K562 (cell line): ENCODE data around the gene TGFA. TPM values are rescaled to one million over a fixed set of nuclear protein-coding genes. Genes with fewer than 3 reads are reported as not detected.

ENCODE experiments used
- BACH1 ChIP-seq: fragments of 200-800 bp; sonication (Bioruptor generic); IDR thresholded peaks from 2 replicates; pipeline ENCODE4 v1.6.1; 2016; ENCODE audit warnings: missing genetic modification characterization, missing compliant biosample characterization
- CBX2 ChIP-seq: fragments of 200-600 bp; sonication (generic); IDR thresholded peaks from one replicate; pipeline ENCODE4 v1.6.1; 2012; ENCODE audit warnings: mild to moderate bottlenecking, low read length, inconsistent platforms; ENCODE audit not compliant: insufficient read depth, poor library complexity, severe bottlenecking
- CC2D1A ChIP-seq: fragments of 450-650 bp; IDR thresholded peaks from 2 replicates; pipeline ENCODE4 v1.6.1; 2017; ENCODE audit warnings: mild to moderate bottlenecking
- CXXC5 ChIP-seq: fragments of 250-450 bp; sonication (Bioruptor Pico); IDR thresholded peaks from 2 replicates; pipeline ENCODE4 v1.8.0; 2022; ENCODE audit warnings: inconsistent platforms, mild to moderate bottlenecking, moderate library complexity
- EZH2 ChIP-seq: IDR thresholded peaks from 2 replicates; pipeline ENCODE4 v1.6.1; 2012; ENCODE audit warnings: low read depth, mild to moderate bottlenecking, inconsistent platforms, low read length, borderline replicate concordance
- GTF2E2 ChIP-seq: fragments of 200-800 bp; sonication (Bioruptor generic); IDR thresholded peaks from 2 replicates; pipeline ENCODE4 v1.6.1; 2016; ENCODE audit warnings: missing genetic modification characterization, missing compliant biosample characterization
- HNRNPK ChIP-seq: fragments of 200-400 bp; formaldehyde crosslinking; IDR thresholded peaks from one replicate; pipeline ENCODE4 v1.6.1; 2018; ENCODE audit warnings: mild to moderate bottlenecking, low read depth, low read length; ENCODE audit not compliant: poor library complexity, severe bottlenecking
- L3MBTL2 ChIP-seq: fragments of 450-650 bp; IDR thresholded peaks from 2 replicates; pipeline ENCODE4 v1.6.1; 2016; ENCODE audit warnings: mild to moderate bottlenecking, moderate library complexity
- MCM3 ChIP-seq: fragments of 450-650 bp; IDR thresholded peaks from 2 replicates; pipeline ENCODE4 v1.6.1; 2016
- PURB ChIP-seq: sonication (generic); formaldehyde crosslinking; IDR thresholded peaks from 2 replicates; pipeline ENCODE4 v1.9.0; 2021; ENCODE audit warnings: low read depth, mild to moderate bottlenecking, missing genetic modification reagents
- U2AF2 ChIP-seq: fragments of 200-400 bp; formaldehyde crosslinking; optimal IDR thresholded peaks from 2 replicates; pipeline ENCODE3; 2017; ENCODE audit warnings: low read depth, mild to moderate bottlenecking, low read length
- YY1 ChIP-seq, 3 experiments: IDR thresholded peaks; 2 replicates each; pipeline ENCODE4 v1.6.1; 2011; ENCODE audit warnings: low read length in 2 of 3, mild to moderate bottlenecking in 2 of 3, moderate library complexity in 2 of 3, borderline replicate concordance in 1 of 3, control low read depth in 1 of 3, low read depth in 1 of 3; ENCODE audit not compliant: insufficient read depth in 3 of 3, insufficient replicate concordance in 2 of 3, control insufficient read depth in 1 of 3, insufficient read length in 1 of 3; ENCODE audit errors: extremely low read depth in 1 of 3
- ZKSCAN1 ChIP-seq: fragments of 150-350 bp; IDR thresholded peaks from 2 replicates; pipeline ENCODE4 v1.6.1; 2016; ENCODE audit warnings: low read depth, low read length
- ZNF175 ChIP-seq: fragments of 200-800 bp; sonication (Bioruptor generic); IDR thresholded peaks from 2 replicates; pipeline ENCODE4 v1.6.1; 2016; ENCODE audit warnings: low read depth, mild to moderate bottlenecking, missing genetic modification characterization, missing compliant biosample characterization
- ZNF316 ChIP-seq: fragments of 450-650 bp; IDR thresholded peaks from 2 replicates; pipeline ENCODE4 v1.6.1; 2016
- polyA plus RNA-seq, 8 experiments: library from polyadenylated mRNA; depleted of rRNA in 4 of 8; stranded (reverse) in 5 of 8; unstranded in 3 of 8; fragments of >200 nt; fragmentation: Nextera tagmentation in 2 of 8; fragmentation: Illumina TruSeq in 1 of 8; extraction: Ambion mirVana in 2 of 8; extraction: Trizol in 1 of 8; gene quantifications; 2 replicates each; pipeline versions ENCODE4 v1.2.1 to v1.2.3, GENCODE V29; 2011 to 2014; ENCODE audit warnings: inconsistent platforms in 1 of 8, missing spikeins in 1 of 8
- total RNA-seq, 7 experiments: library from RNA; depleted of rRNA in 6 of 7; stranded (reverse); fragments of >200 nt in 6 of 7; fragmentation: Illumina TruSeq in 2 of 7; extraction: Trizol in 2 of 7; gene quantifications; 2 replicates each; pipeline versions ENCODE4 v1.2.1 to v1.2.3, GENCODE V29; 2011 to 2021; ENCODE audit warnings: low replicate concordance in 1 of 7
- TF ChIP-seq, protein P1 (sequence below), 2 experiments: fragments of 200-800 bp in 1 of 2; sonication (Bioruptor generic) in 1 of 2; sonication (generic) in 1 of 2; formaldehyde crosslinking in 1 of 2; IDR thresholded peaks in 1 of 2; conservative IDR thresholded peaks in 1 of 2; 2 replicates each; pipeline versions ENCODE4 v1.5.0 to v1.6.1; 2016 to 2020; ENCODE audit warnings: missing compliant biosample characterization in 1 of 2, missing genetic modification characterization in 1 of 2, missing genetic modification reagents in 1 of 2
- TF ChIP-seq, protein P2 (sequence below): fragments of 200-800 bp; sonication (Bioruptor generic); IDR thresholded peaks from 2 replicates; pipeline ENCODE4 v1.6.1; 2016; ENCODE audit warnings: missing genetic modification characterization, missing compliant biosample characterization
- TF ChIP-seq, protein P3 (sequence below): fragments of 450-650 bp; formaldehyde crosslinking; IDR thresholded peaks from 2 replicates; pipeline ENCODE4 v1.4.0; 2020; ENCODE audit warnings: mild to moderate bottlenecking, mixed read lengths

Gene TGFA
- total and polyA plus RNA-seq, 9 of the 15 experiments (the other 6 are each of a cell fraction or from before 2014, with no cell fraction given): not detected

DNA sequence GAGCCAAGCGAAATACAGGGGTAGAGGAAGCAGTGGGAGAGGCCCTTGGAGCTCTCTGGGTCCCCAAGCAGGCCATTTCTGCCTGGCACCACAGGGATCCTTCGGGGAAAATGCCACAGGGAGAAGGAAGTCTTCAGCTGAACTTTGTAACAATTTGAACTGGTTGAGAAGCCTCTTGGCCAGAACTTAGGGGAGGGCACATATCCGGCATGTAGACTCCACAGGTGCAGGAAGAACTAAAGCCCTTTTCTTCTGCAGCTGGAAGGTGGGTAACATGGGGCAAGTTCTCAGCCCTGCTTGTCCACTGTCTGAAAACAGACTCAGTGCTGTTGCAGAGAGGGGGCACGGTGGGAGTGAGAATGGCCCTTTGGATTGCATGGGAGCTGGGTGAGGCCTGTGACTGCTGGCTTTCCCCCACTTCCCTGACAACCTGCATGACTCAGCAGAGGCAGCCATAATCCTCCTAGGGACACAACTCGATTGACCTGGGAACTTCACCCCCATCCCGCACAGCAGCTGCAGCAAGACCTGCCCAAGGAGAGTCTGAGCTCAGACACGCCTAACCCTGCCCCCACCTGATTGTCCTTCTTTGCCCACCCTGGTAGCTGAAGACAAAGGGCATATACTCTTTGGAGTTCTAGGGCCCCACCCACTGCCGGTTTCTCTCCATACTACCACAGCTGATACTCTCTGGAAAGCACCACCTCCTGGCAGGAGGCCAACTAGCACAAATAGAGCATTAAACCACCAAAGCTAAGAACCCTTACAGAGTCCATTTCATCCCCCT is 150.2 kb downstream of the TGFA start (continued):
- TF ChIP-seq U2AF2 (no peak), ZKSCAN1 (no peak), HNRNPK (no peak), ZNF175 (CRISPR knock-in tag) (no peak), YY1 (IDR thresholded peaks at IDR 0.05; ENCODE audit: borderline replicate concordance in 1 of 3, control insufficient read depth in 1 of 3, extremely low read depth in 1 of 3, insufficient read depth in 3 of 3, insufficient read length in 1 of 3, insufficient replicate concordance in 2 of 3, low read depth in 1 of 3, low read length in 2 of 3) (peak in 1 of 3 experiments; percentile 46), CBX2 (no peak), L3MBTL2 (no peak), PURB (CRISPR knock-in tag) (no peak), GTF2E2 (tag) (no peak), BACH1 (0 out of 2 replicates have a peak, but pooled peaks have one; percentile 23), CXXC5 (CRISPR knock-in tag) (peak; percentile 42; the same call in 1 of the 2 replicates), ZNF316 (peak; percentile 75), EZH2 (no peak), MCM3 (no peak), CC2D1A (no peak)
- TF ChIP-seq, protein P1, sequence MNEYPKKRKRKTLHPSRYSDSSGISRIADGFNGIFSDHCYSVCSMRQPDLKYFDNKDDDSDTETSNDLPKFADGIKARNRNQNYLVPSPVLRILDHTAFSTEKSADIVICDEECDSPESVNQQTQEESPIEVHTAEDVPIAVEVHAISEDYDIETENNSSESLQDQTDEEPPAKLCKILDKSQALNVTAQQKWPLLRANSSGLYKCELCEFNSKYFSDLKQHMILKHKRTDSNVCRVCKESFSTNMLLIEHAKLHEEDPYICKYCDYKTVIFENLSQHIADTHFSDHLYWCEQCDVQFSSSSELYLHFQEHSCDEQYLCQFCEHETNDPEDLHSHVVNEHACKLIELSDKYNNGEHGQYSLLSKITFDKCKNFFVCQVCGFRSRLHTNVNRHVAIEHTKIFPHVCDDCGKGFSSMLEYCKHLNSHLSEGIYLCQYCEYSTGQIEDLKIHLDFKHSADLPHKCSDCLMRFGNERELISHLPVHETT (CRISPR knock-in tag; conservative IDR thresholded peaks at IDR 0.05 in 1 of 2, IDR thresholded peaks at IDR 0.05 in 1 of 2): no peak
- TF ChIP-seq, protein P2, sequence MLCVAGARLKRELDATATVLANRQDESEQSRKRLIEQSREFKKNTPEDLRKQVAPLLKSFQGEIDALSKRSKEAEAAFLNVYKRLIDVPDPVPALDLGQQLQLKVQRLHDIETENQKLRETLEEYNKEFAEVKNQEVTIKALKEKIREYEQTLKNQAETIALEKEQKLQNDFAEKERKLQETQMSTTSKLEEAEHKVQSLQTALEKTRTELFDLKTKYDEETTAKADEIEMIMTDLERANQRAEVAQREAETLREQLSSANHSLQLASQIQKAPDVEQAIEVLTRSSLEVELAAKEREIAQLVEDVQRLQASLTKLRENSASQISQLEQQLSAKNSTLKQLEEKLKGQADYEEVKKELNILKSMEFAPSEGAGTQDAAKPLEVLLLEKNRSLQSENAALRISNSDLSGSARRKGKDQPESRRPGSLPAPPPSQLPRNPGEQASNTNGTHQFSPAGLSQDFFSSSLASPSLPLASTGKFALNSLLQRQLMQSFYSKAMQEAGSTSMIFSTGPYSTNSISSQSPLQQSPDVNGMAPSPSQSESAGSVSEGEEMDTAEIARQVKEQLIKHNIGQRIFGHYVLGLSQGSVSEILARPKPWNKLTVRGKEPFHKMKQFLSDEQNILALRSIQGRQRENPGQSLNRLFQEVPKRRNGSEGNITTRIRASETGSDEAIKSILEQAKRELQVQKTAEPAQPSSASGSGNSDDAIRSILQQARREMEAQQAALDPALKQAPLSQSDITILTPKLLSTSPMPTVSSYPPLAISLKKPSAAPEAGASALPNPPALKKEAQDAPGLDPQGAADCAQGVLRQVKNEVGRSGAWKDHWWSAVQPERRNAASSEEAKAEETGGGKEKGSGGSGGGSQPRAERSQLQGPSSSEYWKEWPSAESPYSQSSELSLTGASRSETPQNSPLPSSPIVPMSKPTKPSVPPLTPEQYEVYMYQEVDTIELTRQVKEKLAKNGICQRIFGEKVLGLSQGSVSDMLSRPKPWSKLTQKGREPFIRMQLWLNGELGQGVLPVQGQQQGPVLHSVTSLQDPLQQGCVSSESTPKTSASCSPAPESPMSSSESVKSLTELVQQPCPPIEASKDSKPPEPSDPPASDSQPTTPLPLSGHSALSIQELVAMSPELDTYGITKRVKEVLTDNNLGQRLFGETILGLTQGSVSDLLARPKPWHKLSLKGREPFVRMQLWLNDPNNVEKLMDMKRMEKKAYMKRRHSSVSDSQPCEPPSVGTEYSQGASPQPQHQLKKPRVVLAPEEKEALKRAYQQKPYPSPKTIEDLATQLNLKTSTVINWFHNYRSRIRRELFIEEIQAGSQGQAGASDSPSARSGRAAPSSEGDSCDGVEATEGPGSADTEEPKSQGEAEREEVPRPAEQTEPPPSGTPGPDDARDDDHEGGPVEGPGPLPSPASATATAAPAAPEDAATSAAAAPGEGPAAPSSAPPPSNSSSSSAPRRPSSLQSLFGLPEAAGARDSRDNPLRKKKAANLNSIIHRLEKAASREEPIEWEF (CRISPR knock-in tag): no peak
- TF ChIP-seq, protein P3, sequence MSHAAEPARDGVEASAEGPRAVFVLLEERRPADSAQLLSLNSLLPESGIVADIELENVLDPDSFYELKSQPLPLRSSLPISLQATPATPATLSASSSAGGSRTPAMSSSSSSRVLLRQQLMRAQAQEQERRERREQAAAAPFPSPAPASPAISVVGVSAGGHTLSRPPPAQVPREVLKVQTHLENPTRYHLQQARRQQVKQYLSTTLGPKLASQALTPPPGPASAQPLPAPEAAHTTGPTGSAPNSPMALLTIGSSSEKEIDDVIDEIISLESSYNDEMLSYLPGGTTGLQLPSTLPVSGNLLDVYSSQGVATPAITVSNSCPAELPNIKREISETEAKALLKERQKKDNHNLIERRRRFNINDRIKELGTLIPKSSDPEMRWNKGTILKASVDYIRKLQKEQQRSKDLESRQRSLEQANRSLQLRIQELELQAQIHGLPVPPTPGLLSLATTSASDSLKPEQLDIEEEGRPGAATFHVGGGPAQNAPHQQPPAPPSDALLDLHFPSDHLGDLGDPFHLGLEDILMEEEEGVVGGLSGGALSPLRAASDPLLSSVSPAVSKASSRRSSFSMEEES (CRISPR knock-in tag): no peak
